Nucleus accumbens (tissue), 56 donors: ENCODE results near the gene SPDYE5.

Experiments
- DNase-seq, 56 donors: peaks; one replicate each; lab custom pipeline; 2025; lab: John Stamatoyannopoulos, UW

The SPDYE5 gene

DNA sequence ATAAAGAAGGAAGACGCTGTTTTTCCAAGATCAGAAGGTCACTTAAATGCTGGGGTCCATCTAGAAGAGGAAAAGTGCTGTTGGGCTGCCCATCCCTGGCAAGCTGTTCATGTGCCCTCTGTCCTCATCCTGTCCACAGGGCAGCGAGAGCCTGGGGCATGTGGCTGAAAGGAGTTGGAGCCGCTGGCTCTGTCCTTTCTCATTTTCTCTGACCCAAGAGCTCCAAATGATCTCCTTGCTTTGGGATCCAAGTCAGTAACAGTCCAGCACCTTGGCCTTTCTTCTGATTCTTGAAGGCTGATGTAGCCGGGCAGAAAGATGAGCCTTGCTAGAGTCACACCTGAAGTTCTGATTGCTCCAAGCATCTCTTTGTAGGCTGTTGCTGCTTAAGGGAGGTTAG is 44.4 kb downstream of the SPDYE5 start:
- DNase-seq = no peak

DNA sequence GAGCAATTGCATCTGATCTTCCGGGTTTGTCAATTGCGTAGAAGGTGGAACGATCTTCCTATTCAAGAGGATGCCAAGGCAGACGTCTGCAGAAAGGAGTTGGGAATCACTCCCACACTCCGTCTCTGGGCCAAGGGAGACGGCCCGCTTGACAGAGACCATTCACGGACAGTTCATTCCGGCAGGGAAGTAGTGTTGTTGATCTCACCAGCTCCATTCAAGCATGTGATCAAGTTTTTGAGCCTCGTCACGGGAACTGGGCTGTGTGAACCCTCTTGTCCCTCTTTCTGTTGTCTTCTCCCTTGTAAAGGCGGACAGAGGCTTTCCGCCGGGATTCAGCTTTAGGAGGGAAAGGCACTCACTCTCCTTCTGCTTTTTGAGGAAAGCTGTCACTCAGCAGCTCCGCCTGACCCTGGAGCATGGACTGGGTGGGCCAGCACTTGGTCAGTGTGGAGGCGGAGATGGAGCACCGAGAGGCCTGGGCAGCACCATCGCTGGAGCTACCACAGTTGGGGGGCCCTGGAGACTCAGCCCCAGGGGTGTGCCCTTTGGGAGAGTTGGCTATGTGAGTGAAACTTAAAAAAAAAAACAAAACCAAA is 44.9 kb downstream of the SPDYE5 start:
- DNase-seq = no peak

DNA sequence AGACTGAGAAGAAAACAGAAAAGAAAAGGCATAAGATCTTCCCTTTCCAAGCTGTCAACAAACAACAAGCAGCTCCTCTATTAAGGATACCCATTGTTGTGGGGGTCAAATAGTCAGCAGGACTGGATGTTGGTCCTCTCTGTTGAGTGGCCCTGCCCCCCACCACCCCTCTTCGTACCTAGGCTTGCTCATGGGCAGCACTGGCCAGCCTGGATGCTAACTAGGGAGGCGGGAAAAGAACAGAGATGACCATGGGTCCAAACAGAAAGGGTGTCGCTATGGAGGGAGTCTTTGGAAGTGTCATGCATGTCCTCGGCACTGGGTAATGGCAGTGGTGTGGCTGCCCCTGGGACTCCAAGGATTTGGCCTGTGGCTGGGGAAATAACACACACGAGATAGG is 45.6 kb downstream of the SPDYE5 start:
- DNase-seq = no peak

GRCh38 chr7:75546237-75547015 is 54.3 kb downstream of the SPDYE5 start:
- DNase-seq = no peak
